Central memory CD8-positive, alpha-beta T cell (primary cell): ENCODE results near the gene ZNF81.
"Not testable (repeated sequence)": the region's sequence is repeated elsewhere in the genome, so short reads cannot be mapped to it uniquely, and the experiment has no call there.

Source experiments
- ATAC-seq: fragments of 150-1000 bp; cut with Tn5 transposase; replicated peaks from 2 replicates; pipeline ENCODE4 v1.10.0; 2022; ENCODE audit warnings: mild to moderate bottlenecking, moderate FRiP score, moderate number of reproducible peaks; ENCODE audit not compliant: poor library complexity, severe bottlenecking; ENCODE audit errors: extremely low read depth
- DNase-seq, 2 donors: peaks; one replicate each; pipeline ENCODE4 v3.0.0; 2021; ENCODE audit warnings: low spot score in 2 of 2
- H3K27ac Mint-ChIP-seq: one replicate; pipeline ENCODE4 v1.8.0; 2022; ENCODE audit warnings: low read depth, mild to moderate bottlenecking, moderate library complexity, mixed read lengths
- H3K27me3 Mint-ChIP-seq: one replicate; pipeline ENCODE4 v1.8.0; 2022; ENCODE audit warnings: mixed read lengths
- H3K36me3 Mint-ChIP-seq: one replicate; pipeline ENCODE4 v1.8.0; 2022; ENCODE audit warnings: mild to moderate bottlenecking, moderate library complexity, mixed read lengths; ENCODE audit not compliant: insufficient read depth
- H3K4me1 Mint-ChIP-seq: one replicate; pipeline ENCODE4 v1.8.0; 2022; ENCODE audit warnings: mixed read lengths
- H3K4me3 Mint-ChIP-seq: one replicate; pipeline ENCODE4 v1.8.0; 2022; ENCODE audit warnings: mild to moderate bottlenecking, moderate library complexity, mixed read lengths
- H3K9me3 Mint-ChIP-seq: one replicate; pipeline ENCODE4 v1.8.0; 2022; ENCODE audit warnings: mixed read lengths

The ZNF81 gene

GRCh38 chrX:47814851-47815250 lies 21.9 kb upstream of the ZNF81 start:
- Mint-ChIP-seq H3K27me3 (no peaks in the 10 kb centered on the region), H3K36me3 (no peaks in the 10 kb centered on the region), H3K4me3 (no peak overlapping the region), H3K9me3 (no peaks in the 10 kb centered on the region), H3K4me1 (no peaks in the 10 kb centered on the region), H3K27ac (no peak overlapping the region)
- DNase-seq (no peak), ATAC-seq (no peak)

GRCh38 chrX:47815901-47816845 lies 20.5 kb upstream of the ZNF81 start:
- DNase-seq (no peak), ATAC-seq (no peak)
- Mint-ChIP-seq H3K9me3 (no peaks in the 10 kb centered on the region), H3K27ac (no peak overlapping the region), H3K4me3 (no peak overlapping the region), H3K4me1 (no peaks in the 10 kb centered on the region), H3K36me3 (no peaks in the 10 kb centered on the region), H3K27me3 (no peaks in the 10 kb centered on the region)

GRCh38 chrX:47817421-47817820 lies 19.3 kb upstream of the ZNF81 start:
- Mint-ChIP-seq H3K4me1 (no peaks in the 10 kb centered on the region), H3K27me3 (no peaks in the 10 kb centered on the region), H3K36me3 (no peaks in the 10 kb centered on the region), H3K27ac (no peak overlapping the region), H3K4me3 (no peak overlapping the region), H3K9me3 (no peaks in the 10 kb centered on the region)
- DNase-seq (no peak), ATAC-seq (no peak)

GRCh38 chrX:47817897-47818296 lies 18.8 kb upstream of the ZNF81 start:
- no peak overlapping the region for H3K4me3 Mint-ChIP-seq
- no peak overlapping the region for H3K27ac Mint-ChIP-seq
- no peaks in the 10 kb centered on the region for H3K9me3 Mint-ChIP-seq
- ATAC-seq, result no peak
- H3K36me3 Mint-ChIP-seq, result no peaks in the 10 kb centered on the region
- DNase-seq, result no peak
- no peaks in the 10 kb centered on the region for H3K27me3 Mint-ChIP-seq
- no peaks in the 10 kb centered on the region for H3K4me1 Mint-ChIP-seq

GRCh38 chrX:47828984-47829383 lies 7.7 kb upstream of the ZNF81 start:
- DNase-seq (no peak), ATAC-seq (no peak)
- Mint-ChIP-seq H3K27ac (no peak overlapping the region), H3K36me3 (no peaks in the 10 kb centered on the region), H3K4me1 (no peaks in the 10 kb centered on the region), H3K9me3 (no peaks in the 10 kb centered on the region), H3K4me3 (no peak overlapping the region), H3K27me3 (no peaks in the 10 kb centered on the region)

- ATAC-seq (no peak), DNase-seq (peak; percentile 19 to 30)
- H3K27me3 Mint-ChIP-seq, result no peaks in the 10 kb centered on the region
- H3K4me1 Mint-ChIP-seq, result peaks cover 6% of the 10 kb centered on the region
- H3K27ac Mint-ChIP-seq, result no peak overlapping the region
- H3K9me3 Mint-ChIP-seq, result no peaks in the 10 kb centered on the region
- H3K36me3 Mint-ChIP-seq, result peaks cover 2% of the 10 kb centered on the region
- no peak overlapping the region for H3K4me3 Mint-ChIP-seq
These were observed 4.9 kb upstream of the ZNF81 start for GRCh38 chrX:47831788-47832187.

- Mint-ChIP-seq H3K36me3 (peaks cover 7% of the 10 kb centered on the region), H3K9me3 (no peaks in the 10 kb centered on the region), H3K27me3 (no peaks in the 10 kb centered on the region), H3K27ac (peak overlapping the region; percentile 68), H3K4me3 (no peak overlapping the region), H3K4me1 (peaks cover 19% of the 10 kb centered on the region)
- ATAC-seq, result no peak
- no peak for DNase-seq
These were observed 1.7 kb downstream of the ZNF81 start for GRCh38 chrX:47838361-47838760.

GRCh38 chrX:47840111-47840510 lies 3.4 kb downstream of the ZNF81 start:
- ATAC-seq, result no peak
- H3K36me3 Mint-ChIP-seq, result peaks cover 9% of the 10 kb centered on the region
- H3K9me3 Mint-ChIP-seq, result no peaks in the 10 kb centered on the region
- DNase-seq, result no peak
- H3K27ac Mint-ChIP-seq, result no peak overlapping the region
- H3K4me1 Mint-ChIP-seq, result peaks cover 19% of the 10 kb centered on the region
- no peaks in the 10 kb centered on the region for H3K27me3 Mint-ChIP-seq
- H3K4me3 Mint-ChIP-seq, result no peak overlapping the region

DNA sequence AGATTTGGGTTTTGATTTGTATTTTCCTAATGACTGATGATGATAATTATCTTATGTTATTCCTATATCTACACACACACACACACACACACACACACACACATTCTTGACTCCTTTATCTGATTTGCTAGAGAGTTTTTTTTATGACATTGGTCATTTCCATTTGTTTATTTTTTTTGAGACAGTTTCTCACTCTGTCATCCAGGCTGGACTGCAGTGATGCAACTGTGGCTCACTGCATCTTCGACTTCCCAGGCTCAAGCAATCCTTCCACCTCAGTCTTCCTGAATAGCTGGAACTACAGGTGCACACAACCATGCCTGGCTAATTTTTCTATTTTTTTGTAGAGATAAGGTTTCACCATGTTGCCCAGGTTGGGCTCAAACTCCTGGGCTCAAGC lies 6.7 kb downstream of the ZNF81 start:
- peaks cover 17% of the 10 kb centered on the region for H3K36me3 Mint-ChIP-seq
- DNase-seq (no peak), ATAC-seq (no peak)
- H3K9me3 Mint-ChIP-seq, result no peaks in the 10 kb centered on the region
- peaks cover 6% of the 10 kb centered on the region for H3K4me1 Mint-ChIP-seq
- no peak overlapping the region for H3K27ac Mint-ChIP-seq
- no peak overlapping the region for H3K4me3 Mint-ChIP-seq
- no peaks in the 10 kb centered on the region for H3K27me3 Mint-ChIP-seq

- ATAC-seq (no peak), DNase-seq (no peak)
- no peak overlapping the region for H3K4me3 Mint-ChIP-seq
- peaks cover 19% of the 10 kb centered on the region for H3K36me3 Mint-ChIP-seq
- no peaks in the 10 kb centered on the region for H3K9me3 Mint-ChIP-seq
- no peaks in the 10 kb centered on the region for H3K27me3 Mint-ChIP-seq
- H3K27ac Mint-ChIP-seq, result no peak overlapping the region
- H3K4me1 Mint-ChIP-seq, result peaks cover 6% of the 10 kb centered on the region
These were observed 7.4 kb downstream of the ZNF81 start for GRCh38 chrX:47844117-47844516.

DNA sequence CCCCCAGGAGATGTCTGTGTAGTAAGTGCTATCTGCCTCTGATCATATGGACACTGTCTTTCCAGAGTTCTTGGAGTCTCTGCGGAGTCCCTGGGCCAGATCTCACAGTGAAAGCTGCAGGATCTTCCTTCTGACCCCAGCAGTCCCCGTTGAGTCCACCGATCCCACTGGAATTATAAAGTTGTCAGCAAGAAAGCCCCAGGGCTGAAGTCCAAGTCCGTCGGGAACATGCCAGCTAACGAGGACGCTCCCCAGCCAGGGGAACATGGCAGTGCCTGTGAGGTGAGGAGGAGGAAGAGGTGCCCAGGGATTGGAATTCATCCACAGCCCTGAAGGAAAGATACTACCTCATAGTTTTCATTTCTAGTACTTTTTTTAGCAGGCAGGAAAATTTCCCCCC lies 9.3 kb downstream of the ZNF81 start:
- Mint-ChIP-seq H3K27me3 (no peaks in the 10 kb centered on the region), H3K27ac (no peak overlapping the region), H3K36me3 (peaks cover 27% of the 10 kb centered on the region), H3K4me3 (no peak overlapping the region), H3K9me3 (no peaks in the 10 kb centered on the region), H3K4me1 (peaks cover 14% of the 10 kb centered on the region)
- ATAC-seq (no peak), DNase-seq (no peak)

- H3K4me3 Mint-ChIP-seq, result no peak overlapping the region
- peaks cover 25% of the 10 kb centered on the region for H3K36me3 Mint-ChIP-seq
- H3K4me1 Mint-ChIP-seq, result peaks cover 8% of the 10 kb centered on the region
- DNase-seq, result no peak
- H3K9me3 Mint-ChIP-seq, result no peaks in the 10 kb centered on the region
- peak overlapping the region; percentile 32 for H3K27ac Mint-ChIP-seq
- no peak for ATAC-seq
- H3K27me3 Mint-ChIP-seq, result no peaks in the 10 kb centered on the region
These were observed 13.1 kb downstream of the ZNF81 start for GRCh38 chrX:47849778-47850177.

- not testable (repeated sequence) for DNase-seq
These were observed 13.7 kb downstream of the ZNF81 start for GRCh38 chrX:47850389-47850788.

More at GRCh38 chrX:47850389-47850788, 13.7 kb downstream of the ZNF81 start:
- H3K36me3 Mint-ChIP-seq, result peaks cover 25% of the 10 kb centered on the region
- H3K4me3 Mint-ChIP-seq, H3K27ac Mint-ChIP-seq, H3K9me3 Mint-ChIP-seq, ATAC-seq, H3K4me1 Mint-ChIP-seq, H3K27me3 Mint-ChIP-seq: not testable (repeated sequence)
